HepG2 (cell line): ENCODE results near the gene ZBTB37. TPM values are rescaled to one million over a fixed set of nuclear protein-coding genes. Genes with fewer than 3 reads are reported as not detected.
A peak's percentile ranks its signal among the peaks of the same experiment; 100 is the strongest.

Experiments used
- AHR ChIP-seq: IDR thresholded peaks from 2 replicates; pipeline ENCODE4 v1.6.1; 2018; ENCODE audit warnings: missing genetic modification reagents, missing compliant biosample characterization
- ASH2L ChIP-seq: fragments of 300-600, 200-600 bp; sonication (generic); IDR thresholded peaks from 2 replicates; pipeline ENCODE4 v1.7.0; 2017; ENCODE audit warnings: low read depth, mild to moderate bottlenecking, moderate library complexity, mixed read lengths, low read length; ENCODE audit not compliant: insufficient read length
- ATRX ChIP-seq: sonication (generic); formaldehyde crosslinking; IDR thresholded peaks from 2 replicates; pipeline ENCODE4 v1.4.0; 2020; ENCODE audit warnings: missing genetic modification reagents, borderline replicate concordance
- CEBPB ChIP-seq: IDR thresholded peaks from 2 replicates; pipeline ENCODE4 v1.6.1; 2011; ENCODE audit warnings: low read depth, low read length, improper control_type of control experiment, borderline replicate concordance
- EED ChIP-seq: sonication (generic); formaldehyde crosslinking; IDR thresholded peaks from 2 replicates; pipeline ENCODE4 v1.5.0; 2020; ENCODE audit warnings: mild to moderate bottlenecking, missing genetic modification reagents
- GMEB2 ChIP-seq: IDR thresholded peaks from 2 replicates; pipeline ENCODE4 v1.6.1; 2016; ENCODE audit warnings: missing biosample characterization, missing genetic modification reagents, low read depth
- HES4 ChIP-seq: sonication (generic); formaldehyde crosslinking; IDR thresholded peaks from 2 replicates; pipeline ENCODE4 v1.9.0; 2021; ENCODE audit warnings: mild to moderate bottlenecking, missing genetic modification reagents, borderline replicate concordance
- ISX ChIP-seq: sonication (generic); formaldehyde crosslinking; conservative IDR thresholded peaks from 2 replicates; pipeline ENCODE4 v1.5.0; 2020; ENCODE audit warnings: missing genetic modification reagents
- KDM6A ChIP-seq: IDR thresholded peaks from 2 replicates; pipeline ENCODE4 v1.6.1; 2016; ENCODE audit warnings: low read depth
- MYC ChIP-seq: sonication (generic); formaldehyde crosslinking; IDR thresholded peaks from 2 replicates; pipeline ENCODE4 v1.9.0; 2021; ENCODE audit warnings: missing genetic modification reagents, borderline replicate concordance
- NFKBIZ ChIP-seq: IDR thresholded peaks from 2 replicates; pipeline ENCODE4 v1.6.1; 2018; ENCODE audit warnings: missing genetic modification reagents, missing compliant biosample characterization
- NFRKB ChIP-seq: fragments of 450-650 bp; IDR thresholded peaks from 2 replicates; pipeline ENCODE4 v1.6.1; 2017
- NR1H2 ChIP-seq: sonication (generic); formaldehyde crosslinking; IDR thresholded peaks from 2 replicates; pipeline ENCODE4 v1.8.1; 2022; ENCODE audit warnings: low read depth, missing genetic modification reagents, borderline replicate concordance
- PHF5A ChIP-seq: IDR thresholded peaks from one replicate; pipeline ENCODE4 v1.6.1; 2018; ENCODE audit warnings: low read depth, missing genetic modification reagents; ENCODE audit not compliant: unreplicated experiment
- SP5 ChIP-seq: IDR thresholded peaks from 2 replicates; pipeline ENCODE4 v1.6.1; 2016; ENCODE audit warnings: low read depth, borderline replicate concordance
- TAF15 ChIP-seq: fragments of 200-400 bp; formaldehyde crosslinking; IDR thresholded peaks from one replicate; pipeline ENCODE4 v1.6.1; 2018; ENCODE audit warnings: mild to moderate bottlenecking, low read depth, low read length; ENCODE audit not compliant: poor library complexity, severe bottlenecking
- THAP11 ChIP-seq: IDR thresholded peaks from 2 replicates; pipeline ENCODE4 v1.6.1; 2016; ENCODE audit warnings: missing biosample characterization, missing genetic modification reagents
- TOE1 ChIP-seq: sonication (generic); formaldehyde crosslinking; IDR thresholded peaks from 2 replicates; pipeline ENCODE4 v1.4.0; 2020; ENCODE audit warnings: mild to moderate bottlenecking, missing genetic modification reagents
- YY1 ChIP-seq: IDR thresholded peaks from 2 replicates; pipeline ENCODE4 v1.6.1; 2011; ENCODE audit warnings: low read length, low read depth, moderate library complexity, mild to moderate bottlenecking; ENCODE audit not compliant: insufficient read depth, insufficient replicate concordance
- ZGPAT ChIP-seq: IDR thresholded peaks from 2 replicates; pipeline ENCODE4 v1.6.1; 2016; ENCODE audit warnings: mild to moderate bottlenecking
- ZNF33A ChIP-seq: sonication (generic); formaldehyde crosslinking; IDR thresholded peaks from 2 replicates; pipeline ENCODE4 v1.5.1; 2020; ENCODE audit warnings: missing genetic modification reagents, mild to moderate bottlenecking, moderate library complexity, borderline replicate concordance
- ZNF383 ChIP-seq: sonication (generic); formaldehyde crosslinking; IDR thresholded peaks from 2 replicates; pipeline ENCODE4 v1.4.0; 2020; ENCODE audit warnings: missing genetic modification reagents, mild to moderate bottlenecking, borderline replicate concordance
- ZNF431 ChIP-seq: sonication (generic); formaldehyde crosslinking; IDR thresholded peaks from 2 replicates; pipeline ENCODE4 v1.9.0; 2022; ENCODE audit warnings: missing genetic modification reagents, low read depth, mild to moderate bottlenecking, borderline replicate concordance
- ZNF576 ChIP-seq: sonication (generic); formaldehyde crosslinking; IDR thresholded peaks from 2 replicates; pipeline ENCODE4 v1.4.0; 2020; ENCODE audit warnings: mild to moderate bottlenecking, missing genetic modification reagents
- ZNF773 ChIP-seq: sonication (generic); formaldehyde crosslinking; IDR thresholded peaks from 2 replicates; pipeline ENCODE4 v1.4.0; 2020; ENCODE audit warnings: missing genetic modification reagents, borderline replicate concordance
- ZSCAN22 ChIP-seq: sonication (generic); formaldehyde crosslinking; IDR thresholded peaks from 2 replicates; pipeline ENCODE4 v1.4.0; 2020; ENCODE audit warnings: mild to moderate bottlenecking, missing genetic modification reagents
- polyA plus RNA-seq, 8 experiments: library from polyadenylated mRNA; depleted of rRNA in 3 of 8; stranded (reverse) in 7 of 8; unstranded in 1 of 8; fragments of >200 nt; fragmentation: Illumina TruSeq in 4 of 8; extraction: Trizol in 4 of 8; gene quantifications; 2 replicates each; pipeline versions ENCODE4 v1.2.1 to v1.2.3, GENCODE V29; 2011 to 2016; ENCODE audit warnings: low read depth in 4 of 8, missing spikeins in 1 of 8, mixed read lengths in 1 of 8; ENCODE audit not compliant: insufficient read depth in 1 of 8
- total RNA-seq, 5 experiments: library from RNA; depleted of rRNA; stranded (reverse); fragments of >200 nt; fragmentation: Illumina TruSeq; extraction: Trizol; gene quantifications; 2 replicates each; pipeline ENCODE4 v1.2.3, GENCODE V29; 2016; ENCODE audit warnings: low read depth in 1 of 5

ZBTB37 gene
- total and polyA plus RNA-seq, 2 of the 13 experiments (the other 11 are each of a cell fraction or from before 2014, with no cell fraction given), result 2.6 to 7.7 TPM

GRCh38 chr1:173824315-173825081 is 43.7 kb upstream of the ZBTB37 start, which contains the start of the genes CENPL and DARS2 (continued):
- no peak for TF ChIP-seq AHR (CRISPR knock-in tag)
- no peak for TF ChIP-seq ISX
- peak; percentile 95 for TF ChIP-seq ASH2L
- no peak for TF ChIP-seq PHF5A
- no peak for TF ChIP-seq KDM6A (CRISPR knock-in tag)
- no peak for TF ChIP-seq TOE1 (CRISPR knock-in tag)
- no peak for TF ChIP-seq ZNF33A (CRISPR knock-in tag)
- TF ChIP-seq ZGPAT (CRISPR knock-in tag), result peak; percentile 79
- no peak for TF ChIP-seq ZNF576 (CRISPR knock-in tag)
- TF ChIP-seq ZSCAN22 (CRISPR knock-in tag), result no peak
- TF ChIP-seq NR1H2 (CRISPR knock-in tag), result no peak
- TF ChIP-seq YY1, result peak; percentile 99
- peak; percentile 1; the same call in 1 of the 2 replicates for TF ChIP-seq SP5 (CRISPR knock-in tag)
- peak; percentile 15; the same call in 1 of the 2 replicates for TF ChIP-seq ZNF431 (CRISPR knock-in tag)
- no peak for TF ChIP-seq EED (CRISPR knock-in tag)
- TF ChIP-seq CEBPB, result peak; percentile 76
- peak; percentile 94 for TF ChIP-seq THAP11 (CRISPR knock-in tag)
- no peak for TF ChIP-seq TAF15
- no peak for TF ChIP-seq ATRX
- TF ChIP-seq GMEB2 (CRISPR knock-in tag), result peak; percentile 78
- 0 out of 2 replicates have a peak, but pooled peaks have one; percentile 29 for TF ChIP-seq NFKBIZ
- peak; percentile 68 for TF ChIP-seq NFRKB
- TF ChIP-seq HES4 (CRISPR knock-in tag), result 0 out of 2 replicates have a peak, but pooled peaks have one; percentile 27
- TF ChIP-seq ZNF383, result no peak
- TF ChIP-seq MYC (CRISPR knock-in tag), result peak; percentile 75
- 0 out of 2 replicates have a peak, but pooled peaks have one; percentile 24 for TF ChIP-seq ZNF773 (CRISPR knock-in tag)
